Osteocyte (in vitro differentiated cells): ENCODE measurements around the gene CCR3. TPM values are rescaled to one million over a fixed set of nuclear protein-coding genes. Genes with fewer than 3 reads are reported as not detected.

ENCODE experiments used
- DNase-seq: peaks from one replicate; pipeline ENCODE4 v3.0.0; 2021; ENCODE audit warnings: mixed read lengths; ENCODE audit not compliant: unreplicated experiment; ENCODE audit errors: extremely low spot score
- H3K27ac Mint-ChIP-seq: one replicate; pipeline ENCODE4 v1.8.0; 2021; ENCODE audit warnings: mild to moderate bottlenecking, mixed read lengths; ENCODE audit not compliant: unreplicated experiment
- H3K27me3 Mint-ChIP-seq: one replicate; pipeline ENCODE4 v1.8.0; 2021; ENCODE audit warnings: mixed read lengths; ENCODE audit not compliant: unreplicated experiment
- H3K36me3 Mint-ChIP-seq: one replicate; pipeline ENCODE4 v1.8.0; 2021; ENCODE audit warnings: mixed read lengths; ENCODE audit not compliant: unreplicated experiment
- H3K4me1 Mint-ChIP-seq: one replicate; pipeline ENCODE4 v1.8.0; 2021; ENCODE audit warnings: mixed read lengths; ENCODE audit not compliant: unreplicated experiment
- H3K4me3 Mint-ChIP-seq: one replicate; pipeline ENCODE4 v1.8.0; 2021; ENCODE audit warnings: mild to moderate bottlenecking, moderate library complexity, mixed read lengths; ENCODE audit not compliant: unreplicated experiment
- H3K9me3 Mint-ChIP-seq: one replicate; pipeline ENCODE4 v1.8.0; 2021; ENCODE audit warnings: mixed read lengths; ENCODE audit not compliant: unreplicated experiment
- total RNA-seq: library from RNA; stranded (reverse); gene quantifications from 2 replicates; pipeline ENCODE4 v1.2.1, GENCODE V29; 2021
- TF ChIP-seq, protein P1 (sequence below): fragments of 200-600 bp; sonication (generic); IDR thresholded peaks from 2 replicates; pipeline ENCODE4 v1.5.0; 2021; ENCODE audit warnings: antibody characterized with exemption, mild to moderate bottlenecking, moderate library complexity

CCR3 gene
- total RNA-seq, 1 donor from 2014 or later: not detected

DNA sequence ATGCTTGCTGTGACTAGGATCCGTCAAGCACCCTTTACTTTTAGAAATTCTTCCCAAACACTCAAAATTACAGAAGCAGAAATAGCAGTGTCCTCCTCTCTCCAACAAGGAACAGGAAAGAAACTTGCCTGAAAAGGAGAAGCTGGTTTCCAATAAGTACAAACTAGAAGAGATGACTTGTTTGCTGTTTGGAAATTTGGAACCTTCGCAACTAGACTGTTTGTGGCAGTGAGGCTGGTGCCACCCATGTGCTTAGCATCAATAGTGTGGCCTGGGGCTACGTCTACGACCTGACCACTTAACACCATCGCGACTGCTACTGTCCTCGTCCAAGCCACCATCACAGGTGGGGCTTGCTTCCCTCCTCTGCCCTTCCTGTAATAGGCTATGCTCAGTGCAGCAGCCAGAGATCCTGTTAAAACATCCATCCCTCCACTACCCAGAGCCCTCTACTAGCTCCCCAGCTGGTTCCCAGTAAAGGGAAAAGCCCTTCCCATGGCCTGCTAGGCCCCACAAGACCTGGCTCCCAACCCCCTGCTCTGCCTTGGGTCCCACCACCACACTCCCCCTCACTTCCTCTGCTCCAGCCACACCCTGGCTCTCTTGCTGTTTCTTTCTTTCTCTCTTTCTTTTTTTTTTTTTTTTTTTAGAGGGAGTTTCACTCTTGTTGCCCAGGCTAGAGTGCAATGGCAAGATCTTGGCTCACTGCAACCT, 59.0 kb downstream of the CCR3 start:
- Mint-ChIP-seq H3K4me3 (no peak overlapping the region), H3K36me3 (no peaks in the 10 kb centered on the region), H3K4me1 (no peaks in the 10 kb centered on the region), H3K27ac (no peak overlapping the region), H3K9me3 (no peaks in the 10 kb centered on the region), H3K27me3 (peaks cover 31% of the 10 kb centered on the region)
- TF ChIP-seq, protein P1, sequence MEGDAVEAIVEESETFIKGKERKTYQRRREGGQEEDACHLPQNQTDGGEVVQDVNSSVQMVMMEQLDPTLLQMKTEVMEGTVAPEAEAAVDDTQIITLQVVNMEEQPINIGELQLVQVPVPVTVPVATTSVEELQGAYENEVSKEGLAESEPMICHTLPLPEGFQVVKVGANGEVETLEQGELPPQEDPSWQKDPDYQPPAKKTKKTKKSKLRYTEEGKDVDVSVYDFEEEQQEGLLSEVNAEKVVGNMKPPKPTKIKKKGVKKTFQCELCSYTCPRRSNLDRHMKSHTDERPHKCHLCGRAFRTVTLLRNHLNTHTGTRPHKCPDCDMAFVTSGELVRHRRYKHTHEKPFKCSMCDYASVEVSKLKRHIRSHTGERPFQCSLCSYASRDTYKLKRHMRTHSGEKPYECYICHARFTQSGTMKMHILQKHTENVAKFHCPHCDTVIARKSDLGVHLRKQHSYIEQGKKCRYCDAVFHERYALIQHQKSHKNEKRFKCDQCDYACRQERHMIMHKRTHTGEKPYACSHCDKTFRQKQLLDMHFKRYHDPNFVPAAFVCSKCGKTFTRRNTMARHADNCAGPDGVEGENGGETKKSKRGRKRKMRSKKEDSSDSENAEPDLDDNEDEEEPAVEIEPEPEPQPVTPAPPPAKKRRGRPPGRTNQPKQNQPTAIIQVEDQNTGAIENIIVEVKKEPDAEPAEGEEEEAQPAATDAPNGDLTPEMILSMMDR: no peak
- no peak for DNase-seq

DNA sequence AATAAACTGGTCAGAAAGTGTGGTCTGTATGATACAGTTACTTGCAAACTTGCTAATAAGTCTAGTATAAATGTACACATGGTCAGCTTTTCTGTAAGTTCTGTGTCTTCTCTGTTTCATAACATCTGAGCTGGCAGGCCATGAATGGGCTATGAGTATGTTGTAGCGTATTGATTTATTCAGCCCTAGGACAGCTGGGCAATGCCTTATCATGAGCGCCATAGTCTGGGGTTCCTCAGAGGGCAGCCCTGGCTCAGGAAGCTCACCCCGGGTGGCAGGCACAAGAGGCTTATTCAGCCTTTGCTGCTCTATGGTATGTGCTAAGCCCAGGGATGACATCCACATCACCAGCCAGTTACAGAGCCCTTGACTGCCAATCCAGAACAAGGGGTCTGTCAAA, 61.0 kb downstream of the CCR3 start:
- peaks cover 40% of the 10 kb centered on the region for H3K27me3 Mint-ChIP-seq
- no peaks in the 10 kb centered on the region for H3K36me3 Mint-ChIP-seq
- no peak for DNase-seq
- H3K4me1 Mint-ChIP-seq: no peaks in the 10 kb centered on the region
- H3K9me3 Mint-ChIP-seq: no peaks in the 10 kb centered on the region
- TF ChIP-seq, protein P1: no peak
- H3K27ac Mint-ChIP-seq: no peak overlapping the region
- H3K4me3 Mint-ChIP-seq: no peak overlapping the region

- TF ChIP-seq, protein P1: no peak
Measured at GRCh38 chr3:46304739-46305138, 62.5 kb downstream of the CCR3 start.

DNA sequence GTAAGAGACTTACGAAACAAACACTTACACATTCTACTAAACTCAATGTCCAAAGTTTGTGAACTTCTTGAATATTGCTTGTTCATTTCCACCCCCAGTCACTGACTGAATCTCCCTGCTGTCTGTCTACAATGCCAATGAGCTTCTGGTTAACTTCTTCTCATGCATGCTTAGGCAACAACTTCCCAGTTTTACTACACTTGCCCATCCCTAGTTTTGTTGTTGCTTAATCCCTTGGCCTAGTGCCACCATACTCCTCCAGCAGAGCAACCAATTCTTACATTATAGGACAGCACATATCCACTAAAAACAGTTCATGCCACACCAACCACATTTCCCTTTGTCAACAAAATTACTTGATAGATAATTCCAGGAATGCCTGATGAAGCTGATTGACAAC, 70.7 kb downstream of the CCR3 start:
- TF ChIP-seq, protein P1: no peak
- H3K9me3 Mint-ChIP-seq: no peaks in the 10 kb centered on the region
- no peaks in the 10 kb centered on the region for H3K4me1 Mint-ChIP-seq
- DNase-seq: no peak
- H3K27ac Mint-ChIP-seq: no peak overlapping the region
- no peak overlapping the region for H3K4me3 Mint-ChIP-seq
- no peaks in the 10 kb centered on the region for H3K36me3 Mint-ChIP-seq
- H3K27me3 Mint-ChIP-seq: peaks cover 20% of the 10 kb centered on the region

More at GRCh38 chr3:46304739-46305138, 62.5 kb downstream of the CCR3 start:
- Mint-ChIP-seq H3K4me1 (no peaks in the 10 kb centered on the region), H3K36me3 (no peaks in the 10 kb centered on the region), H3K27ac (no peak overlapping the region), H3K4me3 (no peak overlapping the region), H3K9me3 (no peaks in the 10 kb centered on the region), H3K27me3 (peaks cover 51% of the 10 kb centered on the region)
- no peak for DNase-seq

DNA sequence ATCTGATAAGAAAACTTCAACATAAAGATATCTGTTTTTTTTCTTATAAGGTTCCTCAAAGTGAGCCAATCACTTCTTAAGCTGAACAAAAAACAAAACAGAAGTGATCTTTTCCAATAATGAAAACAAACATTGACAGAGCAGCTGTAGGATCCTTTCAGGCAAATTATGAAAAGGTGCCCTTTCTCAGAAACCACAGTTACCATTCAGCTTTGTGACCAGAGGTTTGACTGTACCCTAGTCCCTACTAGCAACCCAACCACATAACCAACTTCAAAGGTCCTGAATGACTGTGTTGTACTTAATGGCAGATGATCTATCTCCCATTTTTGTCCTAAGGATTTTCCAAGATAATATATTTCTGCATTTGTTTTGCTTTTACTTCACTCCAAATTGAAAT, 72.3 kb downstream of the CCR3 start:
- Mint-ChIP-seq H3K4me1 (no peaks in the 10 kb centered on the region), H3K27ac (no peak overlapping the region), H3K9me3 (no peaks in the 10 kb centered on the region), H3K27me3 (peaks cover 9% of the 10 kb centered on the region), H3K36me3 (no peaks in the 10 kb centered on the region), H3K4me3 (no peak overlapping the region)
- DNase-seq: no peak
- TF ChIP-seq, protein P1: no peak
